ENCODE data around the gene HOXB3. TPM values are rescaled to one million over a fixed set of nuclear protein-coding genes. Genes with fewer than 3 reads are reported as not detected.

Gene HOXB3
- total RNA-seq, 4 donors from 2014 or later = 3.7 to 14.1 (median 9.4) TPM

- DNase-seq (ENCODE audit: low spot score in 2 of 2) = no peak
- no peaks in the 10 kb centered on the region for H3K9me3 ChIP-seq
- H3K27ac ChIP-seq = peak overlapping the region in 1 of 4 donors; percentile 23
- TF ChIP-seq POLR2A (IDR thresholded peaks at IDR 0.05) = no peak
- TF ChIP-seq EP300 (IDR thresholded peaks at IDR 0.05) = no peak
- no peak for TF ChIP-seq CTCF (IDR thresholded peaks at IDR 0.05)
- H3K4me3 ChIP-seq = peak overlapping the region in 2 of 4 donors; percentile 9 to 54
- peaks cover 0 to 54% (median 16%) of the 10 kb centered on the region in 4 donors for H3K4me1 ChIP-seq
- no peaks in the 10 kb centered on the region for H3K36me3 ChIP-seq
- H3K27me3 ChIP-seq = peaks cover 0 to 100% of the 10 kb centered on the region in 2 donors
- 48 to 53% methylated on average over 53 to 54 of the region's 54 CpGs for WGBS, 2 donors
Observed at GRCh38 chr17:48596000-48596734, 6.1 kb upstream of the HOXB3 start.

GRCh38 chr17:48595278-48595999 is 5.4 kb upstream of the HOXB3 start:
- Histone ChIP-seq H3K4me3 (no peak overlapping the region), H3K4me1 (peaks cover 0 to 54% (median 16%) of the 10 kb centered on the region in 4 donors), H3K27me3 (peaks cover 0 to 100% of the 10 kb centered on the region in 2 donors)

GRCh38 chr17:48594538-48595277 is 4.7 kb upstream of the HOXB3 start:
- TF ChIP-seq EP300 (IDR thresholded peaks at IDR 0.05) (no peak), POLR2A (IDR thresholded peaks at IDR 0.05) (no peak), CTCF (IDR thresholded peaks at IDR 0.05) (no peak)
- Histone ChIP-seq H3K4me3 (no peak overlapping the region), H3K36me3 (no peaks in the 10 kb centered on the region), H3K4me1 (peaks cover 0 to 54% (median 16%) of the 10 kb centered on the region in 4 donors), H3K27ac (no peak overlapping the region), H3K9me3 (no peaks in the 10 kb centered on the region), H3K27me3 (peaks cover 0 to 100% of the 10 kb centered on the region in 2 donors)
- no peak for DNase-seq (ENCODE audit: low spot score in 2 of 2)
- 47 to 68% methylated on average over 25 of the region's 25 CpGs for WGBS, 2 donors

More at GRCh38 chr17:48595278-48595999, 5.4 kb upstream of the HOXB3 start:
- TF ChIP-seq CTCF (IDR thresholded peaks at IDR 0.05) (no peak), POLR2A (IDR thresholded peaks at IDR 0.05) (no peak), EP300 (IDR thresholded peaks at IDR 0.05) (no peak)
- Histone ChIP-seq H3K9me3 (no peaks in the 10 kb centered on the region), H3K27ac (no peak overlapping the region), H3K36me3 (no peaks in the 10 kb centered on the region)
- DNase-seq (ENCODE audit: low spot score in 2 of 2) = no peak
- 60 to 67% methylated on average over 25 of the region's 25 CpGs for WGBS, 2 donors

GRCh38 chr17:48593840-48594537 is 3.9 kb upstream of the HOXB3 start:
- 9 to 19% methylated on average over 37 of the region's 37 CpGs for whole genome bisulfite sequencing, 2 donors
- peak; percentile 78 to 84 (median 82) for TF ChIP-seq CTCF (IDR thresholded peaks at IDR 0.05)
- TF ChIP-seq EP300 (IDR thresholded peaks at IDR 0.05) = no peak
- Histone ChIP-seq H3K4me1 (peaks cover 0 to 54% (median 16%) of the 10 kb centered on the region in 4 donors), H3K9me3 (no peaks in the 10 kb centered on the region), H3K27me3 (peaks cover 0 to 100% of the 10 kb centered on the region in 2 donors), H3K4me3 (peak overlapping the region in 3 of 4 donors; percentile 11 to 43 (median 39)), H3K27ac (no peak overlapping the region), H3K36me3 (no peaks in the 10 kb centered on the region)
- DNase-seq (ENCODE audit: low spot score in 2 of 2) = peak; percentile 46 to 69
